Colonic mucosa (tissue), 4 donors: ENCODE data around the gene RASGRF1. TPM values are rescaled to one million over a fixed set of nuclear protein-coding genes. Genes with fewer than 3 reads are reported as not detected.

Source experiments
- DNase-seq: peaks from one replicate; pipeline ENCODE4 v3.0.0-alpha.2; 2020
- H3K27ac ChIP-seq: fragments of 200-600 bp; one replicate; pipeline ENCODE4 v1.8.0; 2021
- H3K27me3 ChIP-seq: fragments of 200-600 bp; one replicate; pipeline ENCODE4 v1.8.0; 2021
- H3K36me3 ChIP-seq: fragments of 200-600 bp; one replicate; pipeline ENCODE4 v1.8.0; 2021
- H3K4me1 ChIP-seq: fragments of 200-600 bp; one replicate; pipeline ENCODE4 v1.8.0; 2021; ENCODE audit warnings: mild to moderate bottlenecking
- H3K4me3 ChIP-seq: fragments of 200-600 bp; one replicate; pipeline ENCODE4 v1.8.0; 2021
- H3K9ac ChIP-seq, 2 donors: one replicate each; pipeline ENCODE4 v1.7.0; 2013; ENCODE audit warnings: control low read depth in 2 of 2, low read depth in 2 of 2, low read length in 2 of 2
- H3K9me3 ChIP-seq: fragments of 200-600 bp; one replicate; pipeline ENCODE4 v1.8.0; 2021
- intact Hi-C: fragments of 100-400 bp; cut with DNase I; formaldehyde crosslinking; loops from one replicate; pipeline ENCODE4 v1.14.1; 2022
- total RNA-seq, 2 donors: library from RNA; stranded (reverse); fragmentation: NEBNext Ultra II Directional in 1 of 2; extraction: Animal tissue kit (Norgen Biotek cat#: 25700) in 1 of 2; gene quantifications; one replicate each; pipeline ENCODE4 v1.2.1, GENCODE V29; 2021
- TF ChIP-seq, protein P1 (sequence below): fragments of 200-600 bp; IDR thresholded peaks from one replicate; pipeline ENCODE4 v1.8.0; 2022; ENCODE audit warnings: antibody characterized with exemption, mild to moderate bottlenecking
- donor health status: healthy.
- donor health status: DM: no; HTN: no; CAD: no.
- donor health status: DM: no; HTN: no; CAD: no.

RASGRF1 gene
- total RNA-seq, 2 donors from 2014 or later, result 0.15 to 0.56 TPM

GRCh38 chr15:79031821-79032220 is 58.8 kb downstream of the RASGRF1 start:
- H3K9ac ChIP-seq, result no peak overlapping the region
- no peak for DNase-seq
- H3K4me1 ChIP-seq, result no peaks in the 10 kb centered on the region
- no peaks in the 10 kb centered on the region for H3K36me3 ChIP-seq
- no peak overlapping the region for H3K27ac ChIP-seq
- TF ChIP-seq, protein P1, sequence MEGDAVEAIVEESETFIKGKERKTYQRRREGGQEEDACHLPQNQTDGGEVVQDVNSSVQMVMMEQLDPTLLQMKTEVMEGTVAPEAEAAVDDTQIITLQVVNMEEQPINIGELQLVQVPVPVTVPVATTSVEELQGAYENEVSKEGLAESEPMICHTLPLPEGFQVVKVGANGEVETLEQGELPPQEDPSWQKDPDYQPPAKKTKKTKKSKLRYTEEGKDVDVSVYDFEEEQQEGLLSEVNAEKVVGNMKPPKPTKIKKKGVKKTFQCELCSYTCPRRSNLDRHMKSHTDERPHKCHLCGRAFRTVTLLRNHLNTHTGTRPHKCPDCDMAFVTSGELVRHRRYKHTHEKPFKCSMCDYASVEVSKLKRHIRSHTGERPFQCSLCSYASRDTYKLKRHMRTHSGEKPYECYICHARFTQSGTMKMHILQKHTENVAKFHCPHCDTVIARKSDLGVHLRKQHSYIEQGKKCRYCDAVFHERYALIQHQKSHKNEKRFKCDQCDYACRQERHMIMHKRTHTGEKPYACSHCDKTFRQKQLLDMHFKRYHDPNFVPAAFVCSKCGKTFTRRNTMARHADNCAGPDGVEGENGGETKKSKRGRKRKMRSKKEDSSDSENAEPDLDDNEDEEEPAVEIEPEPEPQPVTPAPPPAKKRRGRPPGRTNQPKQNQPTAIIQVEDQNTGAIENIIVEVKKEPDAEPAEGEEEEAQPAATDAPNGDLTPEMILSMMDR, result no peak
- H3K4me3 ChIP-seq, result no peak overlapping the region
- no peaks in the 10 kb centered on the region for H3K9me3 ChIP-seq
- H3K27me3 ChIP-seq, result no peaks in the 10 kb centered on the region
- intact Hi-C loops, result no loop called here

GRCh38 chr15:79031201-79031600 is 59.4 kb downstream of the RASGRF1 start:
- H3K9ac ChIP-seq, result no peak overlapping the region
- H3K27me3 ChIP-seq, result no peaks in the 10 kb centered on the region
- no peaks in the 10 kb centered on the region for H3K9me3 ChIP-seq
- no peak overlapping the region for H3K27ac ChIP-seq
- no peaks in the 10 kb centered on the region for H3K36me3 ChIP-seq
- DNase-seq, result no peak
- intact Hi-C loops, result no loop called here
- H3K4me1 ChIP-seq, result no peaks in the 10 kb centered on the region
- TF ChIP-seq, protein P1, result no peak
- H3K4me3 ChIP-seq, result no peak overlapping the region

DNA sequence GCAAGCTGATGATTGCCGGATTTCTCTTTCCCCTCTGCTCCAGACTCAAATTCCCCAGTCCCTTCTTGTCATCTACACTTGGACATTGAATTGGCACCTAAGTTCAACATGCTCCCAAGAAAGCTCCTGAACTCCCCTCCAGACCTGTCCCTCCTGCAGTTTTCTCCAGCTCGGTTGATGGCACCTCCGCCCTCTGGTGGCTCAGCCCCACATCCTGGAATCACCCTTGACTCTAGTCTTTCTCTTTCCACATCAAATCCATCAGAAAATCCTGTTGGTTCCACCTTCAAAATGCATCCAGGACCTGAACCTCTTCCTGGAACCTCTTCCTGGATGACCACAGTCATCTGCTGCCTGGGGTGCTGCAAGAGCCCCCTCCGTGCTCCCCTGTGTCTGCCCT is 60.1 kb downstream of the RASGRF1 start:
- intact Hi-C loops, result no loop called here
- H3K9me3 ChIP-seq, result no peaks in the 10 kb centered on the region
- no peak overlapping the region for H3K27ac ChIP-seq
- TF ChIP-seq, protein P1, result no peak
- H3K4me3 ChIP-seq, result no peak overlapping the region
- no peaks in the 10 kb centered on the region for H3K36me3 ChIP-seq
- no peaks in the 10 kb centered on the region for H3K27me3 ChIP-seq
- H3K4me1 ChIP-seq, result no peaks in the 10 kb centered on the region
- DNase-seq, result no peak
- no peak overlapping the region for H3K9ac ChIP-seq

DNA sequence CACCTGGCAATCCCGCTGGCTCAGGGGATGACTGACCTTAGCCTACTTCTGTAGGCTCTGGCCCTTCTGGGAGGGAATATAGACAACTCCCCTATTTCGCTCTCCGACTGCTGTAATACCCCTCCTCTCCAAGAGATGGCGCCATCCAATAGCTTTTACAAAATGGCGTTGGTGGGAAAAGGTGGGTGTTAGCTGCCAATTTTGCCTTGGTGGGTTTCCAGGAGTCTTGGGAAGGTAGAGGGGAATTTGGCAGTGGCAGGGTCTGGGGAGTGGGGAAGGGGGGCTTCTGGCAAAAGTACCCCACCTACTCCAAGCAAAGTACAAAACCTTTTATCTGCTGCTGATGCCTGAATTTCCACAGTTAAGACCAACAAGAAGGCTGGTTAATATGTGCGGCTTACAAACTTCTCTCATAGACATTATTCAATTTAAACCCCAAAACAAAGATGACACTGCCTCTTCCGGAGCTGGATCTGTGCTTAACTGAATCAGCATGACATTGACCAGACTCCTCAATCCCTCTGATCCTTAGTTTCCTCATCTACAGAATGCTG is 62.1 kb downstream of the RASGRF1 start:
- H3K9me3 ChIP-seq, result no peaks in the 10 kb centered on the region
- intact Hi-C loops, result loop anchor here (2.0 kb wide), 1 partner anchor 156 kb away; no protein-coding TSS in a partner anchor
- DNase-seq, result peak; percentile 27
- no peaks in the 10 kb centered on the region for H3K27me3 ChIP-seq
- H3K9ac ChIP-seq, result no peak overlapping the region
- no peaks in the 10 kb centered on the region for H3K4me1 ChIP-seq
- H3K36me3 ChIP-seq, result no peaks in the 10 kb centered on the region
- TF ChIP-seq, protein P1, result peak; percentile 71
- H3K27ac ChIP-seq, result no peak overlapping the region
- no peak overlapping the region for H3K4me3 ChIP-seq

DNA sequence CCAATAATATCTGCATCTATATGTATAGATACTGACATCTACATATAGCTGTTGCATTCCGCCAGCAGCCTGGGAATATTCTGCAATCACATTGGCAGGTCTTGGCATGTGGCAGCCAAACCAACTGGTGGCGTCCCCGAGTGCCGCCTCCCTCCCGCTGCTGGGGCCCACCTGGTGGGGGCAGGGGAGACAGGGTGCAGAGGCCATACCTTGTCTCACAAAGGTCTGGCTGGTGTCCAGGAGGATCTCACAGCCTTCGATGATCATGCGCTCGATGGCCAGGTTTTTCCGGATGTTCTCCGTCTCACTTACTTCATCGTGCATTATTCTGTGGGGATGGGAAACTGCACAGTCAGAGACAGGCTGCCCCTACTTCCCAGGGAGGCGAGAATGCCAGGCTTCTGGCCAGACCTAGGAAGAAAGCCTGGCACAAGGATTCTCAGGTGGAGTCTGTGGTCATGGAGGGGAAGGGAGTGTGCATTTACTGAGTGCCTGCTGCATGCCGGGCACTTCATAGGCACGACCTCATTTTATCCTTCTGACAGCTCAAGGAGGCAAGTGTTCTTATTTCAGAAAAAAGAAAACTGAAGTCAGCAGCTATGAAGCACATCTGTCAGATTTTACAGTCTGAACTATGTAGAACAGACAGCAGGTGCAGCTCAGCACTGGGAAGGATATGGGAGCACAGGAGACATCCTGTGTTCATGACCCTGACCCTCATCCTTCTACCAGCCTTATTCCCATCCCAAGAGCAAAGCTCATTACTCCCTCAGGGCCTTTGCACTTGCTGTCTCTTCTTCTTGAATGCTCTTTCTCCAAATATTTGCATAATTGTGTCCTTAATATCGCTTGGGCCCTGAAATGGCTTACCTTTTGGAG is 62.8 kb downstream of the RASGRF1 start:
- Histone ChIP-seq H3K9me3 (no peaks in the 10 kb centered on the region), H3K36me3 (no peaks in the 10 kb centered on the region), H3K27ac (no peak overlapping the region), H3K9ac (no peak overlapping the region), H3K27me3 (no peaks in the 10 kb centered on the region), H3K4me1 (no peaks in the 10 kb centered on the region), H3K4me3 (no peak overlapping the region)
- TF ChIP-seq, protein P1, result no peak
- intact Hi-C loops, result loop anchor here (2.0 kb wide), 1 partner anchor 157 kb away; no protein-coding TSS in a partner anchor
- no peak for DNase-seq
